H1 (cell line): ENCODE measurements around the gene MYBPC2.

Experiments
- ASH2L ChIP-seq: fragments of 200-600, 300-600 bp; sonication (generic); IDR thresholded peaks from one replicate; pipeline ENCODE4 v1.7.1; 2017; ENCODE audit warnings: low read length
- CTCF ChIP-seq, 3 experiments: IDR thresholded peaks; 1 replicate in 2 of 3; 2 replicates in 1 of 3; pipeline versions ENCODE4 v1.5.1 to v1.6.1; 2011; ENCODE audit warnings: low read length in 3 of 3, mild to moderate bottlenecking in 3 of 3, inconsistent platforms in 2 of 3, low read depth in 1 of 3, moderate library complexity in 1 of 3; ENCODE audit not compliant: insufficient read depth in 1 of 3; ENCODE audit errors: control extremely low read depth in 1 of 3
- EZH2 ChIP-seq: fragments of 200-600 bp; sonication (generic); IDR thresholded peaks from 2 replicates; pipeline ENCODE4 v1.7.1; 2012; ENCODE audit warnings: low read depth, mild to moderate bottlenecking, moderate library complexity, low read length, inconsistent platforms; ENCODE audit not compliant: severe bottlenecking
- KDM1A ChIP-seq: fragments of 200-600, 300-600 bp; sonication (generic); IDR thresholded peaks from 2 replicates; pipeline ENCODE4 v1.7.1; 2016; ENCODE audit warnings: mild to moderate bottlenecking, low read length, borderline replicate concordance
- POLR2A ChIP-seq, 2 experiments: IDR thresholded peaks; 1 replicate in 1 of 2; 2 replicates in 1 of 2; pipeline ENCODE4 v1.6.1; 2011; ENCODE audit warnings: low read depth in 2 of 2, low read length in 2 of 2, mild to moderate bottlenecking in 2 of 2; ENCODE audit errors: control extremely low read depth in 1 of 2
- POLR2AphosphoS5 ChIP-seq: IDR thresholded peaks from 2 replicates; pipeline ENCODE4 v1.6.1; 2011; ENCODE audit warnings: low read depth, low read length
- RXRA ChIP-seq: IDR thresholded peaks from 2 replicates; pipeline ENCODE4 v1.6.1; 2011; ENCODE audit warnings: low read depth, mild to moderate bottlenecking, low read length, moderate library complexity; ENCODE audit not compliant: insufficient read depth
- SRF ChIP-seq: IDR thresholded peaks from 2 replicates; pipeline ENCODE4 v1.6.1; 2011; ENCODE audit warnings: mild to moderate bottlenecking, low read depth, low read length, moderate library complexity
- YY1 ChIP-seq: IDR thresholded peaks from 2 replicates; pipeline ENCODE4 v1.6.1; 2011; ENCODE audit warnings: low read depth, mild to moderate bottlenecking, low read length

- TF ChIP-seq POLR2A (IDR thresholded peaks at IDR 0.05; ENCODE audit: control extremely low read depth in 1 of 2, low read depth in 2 of 2, low read length in 2 of 2) (no peak), KDM1A (no peak), YY1 (no peak), ASH2L (no peak), SRF (no peak), POLR2AphosphoS5 (no peak), CTCF (IDR thresholded peaks at IDR 0.05; ENCODE audit: control extremely low read depth in 1 of 3, insufficient read depth in 1 of 3, low read depth in 1 of 3, low read length in 3 of 3) (no peak), RXRA (no peak), EZH2 (no peak)
Observed at GRCh38 chr19:50481351-50482149, 48.9 kb downstream of the MYBPC2 start.
